Osteoblast (primary cell): ENCODE results near the gene LHFPL3. TPM values are rescaled to one million over a fixed set of nuclear protein-coding genes. Genes with fewer than 3 reads are reported as not detected.

Experiments
- DNase-seq: peaks from one replicate; pipeline ENCODE4 v3.0.0; 2011; ENCODE audit warnings: low spot score, mixed read lengths; ENCODE audit not compliant: insufficient read length; ENCODE audit errors: missing footprints
- H2AFZ ChIP-seq: 2 replicates; pipeline ENCODE4 v1.6.0; 2011; ENCODE audit warnings: mild to moderate bottlenecking, low read length
- H3K27ac ChIP-seq: 2 replicates; pipeline ENCODE4 v1.5.1; 2011; ENCODE audit warnings: mild to moderate bottlenecking, low read depth, low read length, moderate library complexity
- H3K27me3 ChIP-seq: 2 replicates; pipeline ENCODE4 v1.6.0; 2012; ENCODE audit warnings: mild to moderate bottlenecking, control low read depth, inconsistent platforms, low read length, moderate library complexity; ENCODE audit not compliant: insufficient read depth
- H3K36me3 ChIP-seq: 2 replicates; pipeline ENCODE4 v1.5.1; 2011; ENCODE audit warnings: mild to moderate bottlenecking, low read length, control low read depth, moderate library complexity; ENCODE audit not compliant: insufficient read depth
- H3K4me1 ChIP-seq: 2 replicates; pipeline ENCODE4 v1.5.1; 2011; ENCODE audit warnings: mild to moderate bottlenecking, low read length, control low read depth, moderate library complexity; ENCODE audit not compliant: insufficient read depth
- H3K4me2 ChIP-seq: 2 replicates; pipeline ENCODE4 v1.6.0; 2011; ENCODE audit warnings: mild to moderate bottlenecking, low read length; ENCODE audit not compliant: insufficient read depth
- H3K4me3 ChIP-seq: fragments of 200-600 bp; sonication (generic); 3 replicates; pipeline ENCODE4 v1.5.1; 2012; ENCODE audit warnings: mild to moderate bottlenecking, low read length, inconsistent platforms; ENCODE audit not compliant: insufficient read depth
- H3K79me2 ChIP-seq: 2 replicates; pipeline ENCODE4 v1.6.0; 2012; ENCODE audit warnings: mild to moderate bottlenecking, low read length, control low read depth, inconsistent platforms; ENCODE audit not compliant: insufficient read depth
- H3K9me3 ChIP-seq: 2 replicates; pipeline ENCODE4 v1.5.1; 2011; ENCODE audit warnings: low read depth, low read length, control low read depth
- H4K20me1 ChIP-seq: 2 replicates; pipeline ENCODE4 v1.6.0; 2012; ENCODE audit warnings: mild to moderate bottlenecking, low read length, control low read depth; ENCODE audit not compliant: insufficient read depth
- total RNA-seq: library from RNA; depleted of rRNA; stranded (reverse); fragments of >200 nt; gene quantifications from 2 replicates; pipeline ENCODE4 v1.2.3, GENCODE V29; 2012
- TF ChIP-seq, protein P1 (sequence below): IDR thresholded peaks from 2 replicates; pipeline ENCODE4 v1.5.1; 2011; ENCODE audit warnings: mild to moderate bottlenecking, low read depth, low read length, moderate library complexity; ENCODE audit errors: extremely low read depth

LHFPL3 gene
- total RNA-seq, 1 donor = not detected

DNA sequence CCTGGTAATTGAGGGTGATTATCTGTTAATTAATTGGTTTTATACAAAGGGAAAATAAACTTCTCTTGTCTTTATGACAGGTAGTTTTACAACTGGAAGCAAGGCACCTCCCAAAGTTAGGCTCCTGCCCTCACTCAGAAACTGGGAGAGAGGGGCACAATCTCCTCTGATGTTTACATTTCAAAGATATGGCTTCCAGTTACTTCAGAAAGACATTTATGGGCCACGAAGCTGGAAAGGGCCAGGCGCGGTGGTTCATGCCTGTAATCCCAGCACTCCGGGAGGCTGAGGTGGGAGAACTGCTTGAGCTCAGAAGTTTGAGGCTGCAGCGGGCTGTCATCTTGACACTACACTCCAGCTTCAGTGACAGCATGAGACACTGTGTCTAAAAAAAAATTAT, 570.0 kb downstream of the LHFPL3 start:
- DNase-seq = no peak
- Histone ChIP-seq H3K27ac (no peak overlapping the region), H3K4me2 (no peak overlapping the region), H3K79me2 (no peaks in the 10 kb centered on the region), H4K20me1 (no peaks in the 10 kb centered on the region), H3K9me3 (no peaks in the 10 kb centered on the region), H3K4me3 (no peak overlapping the region), H3K4me1 (peaks cover 5% of the 10 kb centered on the region), H2AFZ (no peak overlapping the region), H3K36me3 (no peaks in the 10 kb centered on the region), H3K27me3 (peaks cover 14% of the 10 kb centered on the region)
- TF ChIP-seq, protein P1, sequence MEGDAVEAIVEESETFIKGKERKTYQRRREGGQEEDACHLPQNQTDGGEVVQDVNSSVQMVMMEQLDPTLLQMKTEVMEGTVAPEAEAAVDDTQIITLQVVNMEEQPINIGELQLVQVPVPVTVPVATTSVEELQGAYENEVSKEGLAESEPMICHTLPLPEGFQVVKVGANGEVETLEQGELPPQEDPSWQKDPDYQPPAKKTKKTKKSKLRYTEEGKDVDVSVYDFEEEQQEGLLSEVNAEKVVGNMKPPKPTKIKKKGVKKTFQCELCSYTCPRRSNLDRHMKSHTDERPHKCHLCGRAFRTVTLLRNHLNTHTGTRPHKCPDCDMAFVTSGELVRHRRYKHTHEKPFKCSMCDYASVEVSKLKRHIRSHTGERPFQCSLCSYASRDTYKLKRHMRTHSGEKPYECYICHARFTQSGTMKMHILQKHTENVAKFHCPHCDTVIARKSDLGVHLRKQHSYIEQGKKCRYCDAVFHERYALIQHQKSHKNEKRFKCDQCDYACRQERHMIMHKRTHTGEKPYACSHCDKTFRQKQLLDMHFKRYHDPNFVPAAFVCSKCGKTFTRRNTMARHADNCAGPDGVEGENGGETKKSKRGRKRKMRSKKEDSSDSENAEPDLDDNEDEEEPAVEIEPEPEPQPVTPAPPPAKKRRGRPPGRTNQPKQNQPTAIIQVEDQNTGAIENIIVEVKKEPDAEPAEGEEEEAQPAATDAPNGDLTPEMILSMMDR = no peak

- Histone ChIP-seq H2AFZ (no peak overlapping the region), H4K20me1 (no peaks in the 10 kb centered on the region), H3K4me2 (no peak overlapping the region), H3K4me1 (peaks cover 5% of the 10 kb centered on the region), H3K79me2 (no peaks in the 10 kb centered on the region), H3K36me3 (no peaks in the 10 kb centered on the region), H3K27me3 (peaks cover 5% of the 10 kb centered on the region), H3K4me3 (no peak overlapping the region), H3K9me3 (no peaks in the 10 kb centered on the region), H3K27ac (no peak overlapping the region)
- TF ChIP-seq, protein P1 = no peak
- no peak for DNase-seq
Measured at GRCh38 chr7:104900525-104901239, 572.3 kb downstream of the LHFPL3 start.

DNA sequence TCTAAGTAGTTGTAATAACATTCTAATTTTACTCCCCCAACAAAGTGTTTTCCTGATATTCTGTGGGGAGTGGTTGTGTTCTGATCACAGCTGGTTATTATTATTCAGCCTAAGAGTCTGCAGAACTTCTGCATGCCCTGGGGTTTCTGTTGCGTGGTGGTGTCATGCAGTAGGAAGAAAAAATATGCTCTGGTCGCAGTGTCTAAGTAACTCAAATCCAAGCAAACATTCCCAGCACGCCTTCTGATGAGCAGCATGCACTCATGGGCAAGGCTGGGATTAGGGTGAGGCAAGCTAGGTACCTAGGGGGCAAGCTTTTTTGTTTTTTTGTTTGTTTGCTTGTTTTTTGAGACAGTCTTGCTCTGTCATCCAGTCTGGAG, 572.8 kb downstream of the LHFPL3 start:
- no peak for DNase-seq
- no peak overlapping the region for H3K27ac ChIP-seq
- TF ChIP-seq, protein P1 = no peak
- no peak overlapping the region for H2AFZ ChIP-seq
- H3K4me3 ChIP-seq = no peak overlapping the region
- no peaks in the 10 kb centered on the region for H3K79me2 ChIP-seq
- H3K36me3 ChIP-seq = no peaks in the 10 kb centered on the region
- H4K20me1 ChIP-seq = no peaks in the 10 kb centered on the region
- peaks cover 5% of the 10 kb centered on the region for H3K4me1 ChIP-seq
- H3K9me3 ChIP-seq = no peaks in the 10 kb centered on the region
- H3K4me2 ChIP-seq = no peak overlapping the region
- H3K27me3 ChIP-seq = peaks cover 9% of the 10 kb centered on the region

DNA sequence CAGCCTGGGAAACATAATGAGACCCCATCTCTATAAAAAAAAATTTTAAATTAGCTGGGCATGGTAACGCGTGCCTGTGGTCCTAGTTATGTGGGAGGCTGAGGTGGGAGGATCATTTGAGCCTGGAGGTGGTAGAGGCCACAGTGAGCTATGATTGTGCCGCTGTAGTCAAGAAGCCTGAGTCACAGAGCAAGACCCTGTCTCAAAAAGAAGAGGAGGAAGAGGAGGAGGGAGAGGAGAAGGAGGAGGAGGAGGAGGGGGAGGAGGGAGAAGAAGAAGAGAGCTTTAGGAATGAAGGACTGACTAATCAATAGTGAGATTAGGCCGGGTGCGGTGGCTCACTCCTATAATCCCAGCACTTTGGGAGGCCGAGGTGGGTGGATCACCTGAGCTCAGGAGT, 573.8 kb downstream of the LHFPL3 start:
- Histone ChIP-seq H3K27me3 (peaks cover 13% of the 10 kb centered on the region), H3K36me3 (no peaks in the 10 kb centered on the region), H4K20me1 (no peaks in the 10 kb centered on the region), H3K4me3 (no peak overlapping the region), H3K4me1 (peaks cover 3% of the 10 kb centered on the region), H3K79me2 (no peaks in the 10 kb centered on the region), H2AFZ (no peak overlapping the region), H3K27ac (no peak overlapping the region), H3K4me2 (no peak overlapping the region), H3K9me3 (no peaks in the 10 kb centered on the region)
- TF ChIP-seq, protein P1 = no peak
- DNase-seq = no peak
